GM10266 (cell line): ENCODE data around the gene TENM4.

Experiments used
- DNase-seq: peaks from one replicate; pipeline ENCODE4 v3.0.0; 2012; ENCODE audit errors: extremely low spot score
- TF ChIP-seq, protein P1 (sequence below): IDR thresholded peaks from 2 replicates; pipeline ENCODE4 v1.5.1; 2012; ENCODE audit warnings: mild to moderate bottlenecking, low read depth; ENCODE audit not compliant: control insufficient read depth, insufficient read depth; ENCODE audit errors: missing control alignments

Gene TENM4

DNA sequence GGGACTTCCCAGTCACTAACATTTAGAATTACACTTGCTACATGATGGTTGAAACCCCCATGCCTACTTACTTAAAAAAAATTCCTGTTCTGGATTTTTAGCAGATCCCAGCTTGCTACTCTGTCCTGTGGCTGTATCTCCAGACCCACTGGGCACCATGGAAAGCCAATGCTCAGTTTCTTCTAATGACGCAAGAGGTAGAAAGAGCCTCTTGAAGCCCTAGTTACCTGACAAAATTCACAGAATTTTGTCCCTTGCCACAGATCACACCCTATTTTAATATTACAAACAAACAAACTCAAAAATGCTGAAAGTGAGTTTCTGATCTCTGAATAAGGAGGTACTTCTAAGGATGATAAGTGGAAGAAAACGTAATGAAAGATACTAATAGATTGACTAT lies 24.3 kb upstream of the TENM4 start:
- no peak for DNase-seq
- TF ChIP-seq, protein P1, sequence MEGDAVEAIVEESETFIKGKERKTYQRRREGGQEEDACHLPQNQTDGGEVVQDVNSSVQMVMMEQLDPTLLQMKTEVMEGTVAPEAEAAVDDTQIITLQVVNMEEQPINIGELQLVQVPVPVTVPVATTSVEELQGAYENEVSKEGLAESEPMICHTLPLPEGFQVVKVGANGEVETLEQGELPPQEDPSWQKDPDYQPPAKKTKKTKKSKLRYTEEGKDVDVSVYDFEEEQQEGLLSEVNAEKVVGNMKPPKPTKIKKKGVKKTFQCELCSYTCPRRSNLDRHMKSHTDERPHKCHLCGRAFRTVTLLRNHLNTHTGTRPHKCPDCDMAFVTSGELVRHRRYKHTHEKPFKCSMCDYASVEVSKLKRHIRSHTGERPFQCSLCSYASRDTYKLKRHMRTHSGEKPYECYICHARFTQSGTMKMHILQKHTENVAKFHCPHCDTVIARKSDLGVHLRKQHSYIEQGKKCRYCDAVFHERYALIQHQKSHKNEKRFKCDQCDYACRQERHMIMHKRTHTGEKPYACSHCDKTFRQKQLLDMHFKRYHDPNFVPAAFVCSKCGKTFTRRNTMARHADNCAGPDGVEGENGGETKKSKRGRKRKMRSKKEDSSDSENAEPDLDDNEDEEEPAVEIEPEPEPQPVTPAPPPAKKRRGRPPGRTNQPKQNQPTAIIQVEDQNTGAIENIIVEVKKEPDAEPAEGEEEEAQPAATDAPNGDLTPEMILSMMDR: no peak

DNA sequence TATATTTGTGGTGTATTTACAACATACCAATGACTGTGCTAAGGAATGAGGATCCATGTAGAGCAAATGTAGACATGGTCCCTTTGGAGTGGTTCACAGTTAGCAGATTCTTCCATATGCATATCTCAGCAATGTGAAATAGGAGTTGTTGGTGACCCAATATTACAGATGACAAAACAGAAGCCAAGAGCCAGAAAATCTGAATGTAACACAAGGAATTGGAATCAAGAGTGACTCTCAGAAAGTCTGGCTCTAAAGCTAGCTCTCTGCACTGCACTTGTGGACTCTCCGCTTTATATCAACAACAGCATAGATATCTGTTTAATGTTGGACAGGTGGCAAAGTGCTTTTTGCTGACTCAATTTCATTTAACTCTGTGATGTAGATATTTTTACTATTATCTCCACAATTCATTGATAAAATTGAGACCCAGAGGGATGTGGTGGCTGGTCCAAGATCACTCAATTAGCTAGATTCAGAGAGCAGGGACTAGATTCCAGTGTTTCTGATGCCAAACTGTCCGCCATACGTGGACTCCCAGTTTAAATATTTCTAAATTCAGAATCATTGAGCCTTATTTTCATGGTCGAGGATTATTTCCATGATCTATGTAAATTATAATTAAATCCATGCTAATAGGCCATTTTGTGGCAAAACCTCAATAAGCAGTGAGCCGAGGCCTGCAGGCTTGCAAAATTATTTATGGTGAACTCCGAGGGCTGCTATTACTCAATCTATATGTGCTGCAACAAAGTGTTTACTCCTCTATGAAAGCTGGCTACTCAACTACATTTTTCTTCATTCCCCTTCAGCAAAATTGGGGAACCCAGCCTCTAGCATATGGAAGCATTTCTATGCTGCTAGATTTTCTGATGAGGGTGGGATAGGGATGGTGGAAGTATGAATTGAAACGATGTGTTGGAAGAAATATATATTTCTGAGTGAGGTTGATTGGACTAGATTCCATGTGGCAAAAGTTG lies 21.1 kb upstream of the TENM4 start:
- TF ChIP-seq, protein P1: no peak
- DNase-seq: no peak

DNA sequence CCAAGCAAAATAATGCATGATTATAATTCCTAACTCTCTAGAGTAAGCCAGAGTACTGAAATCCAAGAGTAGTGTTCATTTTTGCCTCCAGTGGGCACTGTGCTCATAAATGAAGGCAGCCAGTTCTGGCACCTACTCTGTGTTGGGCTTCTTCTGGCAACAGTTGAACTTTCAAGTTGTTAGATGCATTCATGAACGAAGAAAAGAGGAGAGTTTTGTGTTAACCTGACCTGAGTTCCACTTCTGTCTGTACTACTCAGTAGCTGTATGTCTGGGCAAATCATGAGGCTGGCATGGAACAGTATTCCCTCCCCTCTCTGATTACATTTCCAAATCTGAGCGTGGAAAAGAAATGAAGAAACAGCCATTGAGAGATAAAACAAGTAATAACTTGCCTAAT lies 20.3 kb upstream of the TENM4 start:
- TF ChIP-seq, protein P1: peak; percentile 19
- no peak for DNase-seq

DNA sequence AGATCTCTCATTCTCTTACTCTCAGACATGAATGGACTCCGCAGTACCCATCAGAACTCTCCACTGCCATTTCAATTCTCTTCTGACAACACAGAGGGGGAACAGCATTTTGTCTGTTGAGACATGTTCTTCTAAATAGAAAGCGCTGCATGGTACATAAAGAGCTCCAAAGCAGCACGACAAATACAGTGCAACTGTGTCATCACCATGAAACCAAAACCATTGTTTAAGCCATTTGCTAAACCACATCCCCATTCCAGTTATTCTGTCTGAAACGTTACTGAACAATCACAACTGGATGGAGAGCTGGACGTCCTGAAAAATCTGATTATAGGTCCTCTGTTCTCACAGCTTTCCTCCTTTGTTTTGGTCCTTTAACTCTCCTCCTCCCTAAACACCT lies 17.9 kb upstream of the TENM4 start:
- TF ChIP-seq, protein P1: no peak

DNA sequence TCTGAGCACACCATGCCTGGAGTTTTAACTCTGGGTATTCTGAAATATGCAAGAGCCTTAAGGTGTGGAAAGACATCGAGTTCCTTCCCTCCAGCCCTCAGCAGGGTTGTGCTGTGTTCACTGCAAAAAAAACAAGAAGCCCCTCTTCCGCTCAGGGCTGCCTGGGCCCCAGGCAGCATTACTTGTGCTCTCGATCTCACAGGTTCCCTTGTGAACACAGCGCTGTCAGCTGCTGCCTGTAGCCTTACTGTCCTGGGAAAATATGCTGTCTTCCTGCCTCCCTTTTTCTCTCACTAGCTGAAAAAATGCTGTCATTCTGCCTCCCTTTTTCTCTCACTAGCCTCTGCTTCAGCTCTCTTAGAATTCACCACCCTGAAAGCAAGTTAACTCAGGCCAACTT lies 15.7 kb upstream of the TENM4 start:
- DNase-seq: no peak
- TF ChIP-seq, protein P1: no peak

More for the DNA sequence above, 17.9 kb upstream of the TENM4 start:
- DNase-seq: no peak

DNA sequence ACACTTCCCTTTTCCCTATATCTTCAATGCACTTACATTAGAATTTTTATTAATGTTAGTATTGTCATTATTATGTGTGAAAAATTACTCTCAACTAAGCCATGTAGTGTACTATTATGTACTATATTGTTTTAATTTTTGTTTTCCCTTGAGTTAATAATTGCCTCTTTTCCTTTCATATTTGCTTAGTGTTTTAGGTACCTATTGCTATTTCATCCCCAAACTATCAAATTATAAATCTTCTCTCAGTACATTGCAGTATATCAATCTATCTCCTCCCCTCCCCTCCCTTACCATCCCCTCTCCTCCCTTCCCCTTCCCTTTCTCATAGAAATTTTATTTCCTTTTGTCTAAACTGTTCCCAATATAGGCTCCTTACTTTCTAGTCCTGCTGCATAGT lies 12.8 kb upstream of the TENM4 start:
- TF ChIP-seq, protein P1: no peak
- no peak for DNase-seq

DNA sequence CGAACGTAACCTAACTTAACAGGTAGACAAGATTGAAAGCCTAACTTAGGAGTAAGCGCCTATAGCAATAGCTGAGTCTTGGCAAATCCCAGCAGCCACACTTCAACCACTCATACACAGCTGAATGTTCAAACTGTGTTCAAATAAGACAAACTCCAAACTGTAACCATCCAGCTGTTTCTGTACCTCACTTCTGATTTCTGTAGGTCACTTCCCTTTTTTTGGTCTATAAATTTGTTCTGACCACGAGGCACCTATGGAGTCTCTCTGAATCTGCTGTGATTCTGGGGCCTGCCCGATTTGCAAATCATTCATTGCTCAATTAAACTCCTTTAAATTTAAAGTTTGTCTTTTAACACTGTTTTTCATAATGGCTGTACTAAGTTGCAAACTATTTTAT lies 8.2 kb upstream of the TENM4 start:
- DNase-seq: no peak
- TF ChIP-seq, protein P1: no peak
